Activated gamma-delta T cell (primary cell): ENCODE data around the gene LMBR1L.

Experiments
- DNase-seq: peaks from one replicate; lab custom pipeline; 2025; lab: John Stamatoyannopoulos, UW

Gene LMBR1L

DNA sequence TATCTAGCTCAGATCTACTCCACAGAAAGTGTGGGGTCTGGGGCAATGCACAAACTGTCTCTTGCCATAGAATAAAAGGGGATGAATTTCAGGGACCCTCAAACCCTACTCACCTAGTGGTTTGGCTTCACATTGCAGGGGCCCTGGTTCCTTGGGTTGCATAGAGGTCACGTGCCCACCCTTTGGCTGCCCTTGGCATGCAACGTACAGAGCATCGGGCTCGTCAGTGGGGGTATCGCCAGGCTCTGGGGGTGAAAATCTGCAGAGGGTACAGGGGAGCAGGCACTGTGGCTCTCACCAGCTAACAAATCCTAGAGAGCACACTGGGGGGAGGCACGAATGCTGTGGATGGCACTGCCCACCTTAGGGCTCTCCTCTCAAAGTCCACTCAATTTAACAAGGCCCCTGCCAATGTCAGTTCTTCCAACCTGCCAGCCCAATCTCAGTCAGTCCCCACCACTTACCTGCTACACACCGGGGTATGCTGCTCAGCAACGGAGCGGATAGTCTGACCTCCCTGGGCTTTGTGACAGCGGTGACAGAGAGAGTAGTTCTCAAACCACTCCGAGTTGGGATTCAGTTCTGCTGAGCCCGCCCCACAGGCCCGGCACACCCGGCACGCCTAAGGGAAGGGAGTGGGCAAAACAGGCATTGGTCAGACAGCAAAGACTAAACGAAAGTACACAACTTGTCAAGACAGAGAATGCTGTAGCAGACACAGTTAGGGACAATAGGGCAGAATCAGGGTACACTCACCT lies 58.0 kb downstream of the LMBR1L start:
- no peak for DNase-seq

DNA sequence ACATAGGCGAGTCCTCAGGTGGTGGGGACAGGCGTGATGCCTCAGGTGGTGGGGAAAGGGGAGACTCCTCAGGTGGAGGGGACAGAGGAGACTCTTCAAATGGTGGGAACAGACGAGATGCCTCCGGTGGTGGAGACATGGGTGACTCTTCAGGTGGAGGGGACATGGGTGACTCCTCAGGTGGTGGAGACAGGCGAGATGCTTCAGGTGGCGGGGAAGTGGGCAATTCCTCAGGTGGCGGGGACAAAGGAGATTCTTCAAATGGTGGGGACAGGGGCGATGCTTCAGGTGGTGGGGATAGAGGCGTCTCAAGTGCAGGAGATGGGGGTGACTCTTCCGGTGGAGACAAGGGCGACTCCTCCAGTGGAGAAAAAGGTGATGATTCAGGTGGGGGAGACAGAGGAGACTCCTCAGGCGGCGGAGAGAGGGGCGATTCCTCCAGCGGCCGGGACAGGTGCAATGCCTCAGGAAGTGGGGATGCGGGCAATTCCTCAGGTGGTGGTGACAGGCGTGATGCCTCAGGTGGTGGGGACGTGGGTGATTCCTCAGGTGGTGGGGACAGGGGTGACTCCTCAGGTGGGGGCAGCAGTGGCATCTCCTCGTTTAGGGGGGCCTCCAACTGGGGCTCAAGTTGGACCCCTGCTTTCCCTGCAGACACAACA lies 58.7 kb downstream of the LMBR1L start:
- DNase-seq, result no peak

DNA sequence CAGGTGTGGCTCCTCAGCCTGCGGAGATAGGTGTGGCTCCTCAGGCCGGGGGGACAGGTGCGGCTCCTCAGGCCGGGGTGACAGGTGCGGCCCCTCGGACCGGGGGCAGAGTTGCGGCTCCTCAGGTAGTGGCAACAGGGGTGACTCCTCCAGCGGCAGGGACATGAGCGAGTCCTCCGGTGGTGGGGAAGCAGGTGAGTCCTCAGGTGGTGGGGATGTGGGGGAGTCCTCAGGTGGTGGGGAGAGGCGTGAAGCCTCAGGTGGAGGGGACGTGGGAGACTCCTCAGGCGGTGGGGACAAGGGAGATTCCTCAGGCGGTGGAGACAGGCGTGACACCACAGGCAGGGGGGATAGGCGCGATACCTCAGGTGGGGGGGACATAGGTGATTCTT lies 59.3 kb downstream of the LMBR1L start:
- no peak for DNase-seq

DNA sequence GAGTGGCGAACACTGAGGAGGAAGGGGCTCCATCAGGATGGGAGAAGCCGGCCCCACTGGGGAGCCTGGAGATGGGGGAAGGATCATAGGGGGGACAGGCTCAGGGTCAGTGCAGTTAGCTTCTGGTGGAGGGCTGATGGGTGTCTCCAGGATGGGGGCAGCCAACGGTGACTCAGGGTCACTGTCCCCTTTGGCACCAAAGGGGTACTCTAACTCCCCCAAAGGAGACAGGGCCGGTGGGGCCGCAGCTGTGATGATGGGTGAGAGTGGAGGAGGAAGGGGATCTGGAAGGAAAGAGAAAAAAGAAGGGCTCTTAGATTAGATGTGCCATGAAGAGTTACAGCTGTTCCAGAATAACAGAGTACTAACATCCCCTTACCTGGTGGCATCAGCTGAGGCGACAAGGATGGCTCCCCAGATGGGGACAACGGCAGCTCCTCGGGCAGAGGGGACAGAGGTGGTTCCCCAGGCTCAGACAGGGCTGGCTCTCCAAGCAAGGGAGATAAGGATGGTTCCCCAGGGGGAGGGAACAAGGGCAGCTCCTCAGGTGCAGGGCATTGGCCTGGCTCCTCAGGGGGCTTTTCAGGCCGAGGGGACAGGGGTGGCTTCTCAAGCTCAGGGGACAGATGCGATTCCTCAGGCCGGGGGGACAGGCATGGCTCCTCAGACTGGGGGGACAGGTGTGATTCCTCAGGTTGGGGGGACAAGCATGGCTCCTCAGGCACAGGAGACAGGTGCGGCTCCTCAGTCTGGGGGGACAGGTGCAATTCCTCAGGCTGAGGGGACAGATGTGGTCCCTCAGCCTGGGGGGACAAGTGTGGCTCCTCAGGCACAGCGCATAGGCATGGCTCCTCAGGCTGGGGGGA lies 59.9 kb downstream of the LMBR1L start:
- DNase-seq, result no peak

DNA sequence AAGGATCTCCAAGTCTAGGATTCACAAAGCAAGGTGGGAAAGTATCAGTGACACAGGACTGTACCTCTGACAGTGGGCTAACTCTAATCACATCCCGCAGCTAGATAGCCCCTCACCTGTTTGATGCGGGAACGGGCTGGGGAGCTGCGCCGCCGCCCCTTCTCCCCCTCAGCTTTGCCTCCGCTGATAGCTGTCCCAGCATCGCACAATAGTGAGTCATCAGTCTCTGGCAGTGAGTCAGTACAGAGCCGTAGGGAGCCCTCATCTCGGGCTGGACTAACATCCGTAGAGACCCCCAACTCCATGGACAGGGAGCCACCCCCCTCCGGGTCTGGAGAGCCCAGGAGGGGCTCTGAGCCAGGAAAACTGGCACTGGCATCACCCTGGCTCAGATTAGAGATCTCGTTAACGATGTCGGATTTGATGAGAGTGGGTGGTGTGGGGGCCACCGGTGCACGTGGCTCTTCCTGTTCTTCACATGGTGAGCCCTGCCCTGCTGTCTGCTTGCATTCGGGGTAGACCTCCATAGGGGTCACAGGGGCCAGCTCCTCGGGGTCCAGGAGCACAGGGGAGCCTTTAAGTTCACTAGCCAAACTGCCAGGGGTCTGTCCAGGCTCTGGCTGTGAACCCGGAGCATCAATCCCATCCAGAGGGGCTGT lies 61.0 kb downstream of the LMBR1L start:
- DNase-seq, result no peak

DNA sequence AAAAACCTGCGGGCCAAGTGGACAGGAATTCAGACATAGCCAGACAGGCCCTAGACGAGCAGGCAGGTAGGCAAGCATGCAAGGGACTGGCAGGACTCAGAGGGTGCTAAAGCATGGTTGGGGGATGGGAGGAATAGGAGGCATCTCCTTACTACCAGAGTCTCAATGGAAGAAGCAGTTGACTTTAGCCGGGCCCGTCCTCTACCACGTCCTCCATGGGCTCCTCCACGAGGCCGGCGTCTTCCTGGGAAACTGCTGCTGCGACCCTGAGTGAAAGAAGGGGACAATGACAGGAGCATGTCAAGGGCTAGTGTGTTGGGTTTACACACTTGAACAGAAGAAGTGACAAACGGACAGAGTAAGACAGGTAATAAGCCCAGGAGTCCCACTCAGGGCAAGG lies 61.7 kb downstream of the LMBR1L start:
- no peak for DNase-seq
